ENCODE data around the gene RAB3D.

GRCh38 chr19:11342429-11342828 is 3.0 kb upstream of the RAB3D start:
- no peak for TF ChIP-seq CTCF (IDR thresholded peaks at IDR 0.05)
- no peak for TF ChIP-seq ZFX (IDR thresholded peaks at IDR 0.05; ENCODE audit: borderline replicate concordance)
